ENCODE data around the gene MBP.

Gene MBP

DNA sequence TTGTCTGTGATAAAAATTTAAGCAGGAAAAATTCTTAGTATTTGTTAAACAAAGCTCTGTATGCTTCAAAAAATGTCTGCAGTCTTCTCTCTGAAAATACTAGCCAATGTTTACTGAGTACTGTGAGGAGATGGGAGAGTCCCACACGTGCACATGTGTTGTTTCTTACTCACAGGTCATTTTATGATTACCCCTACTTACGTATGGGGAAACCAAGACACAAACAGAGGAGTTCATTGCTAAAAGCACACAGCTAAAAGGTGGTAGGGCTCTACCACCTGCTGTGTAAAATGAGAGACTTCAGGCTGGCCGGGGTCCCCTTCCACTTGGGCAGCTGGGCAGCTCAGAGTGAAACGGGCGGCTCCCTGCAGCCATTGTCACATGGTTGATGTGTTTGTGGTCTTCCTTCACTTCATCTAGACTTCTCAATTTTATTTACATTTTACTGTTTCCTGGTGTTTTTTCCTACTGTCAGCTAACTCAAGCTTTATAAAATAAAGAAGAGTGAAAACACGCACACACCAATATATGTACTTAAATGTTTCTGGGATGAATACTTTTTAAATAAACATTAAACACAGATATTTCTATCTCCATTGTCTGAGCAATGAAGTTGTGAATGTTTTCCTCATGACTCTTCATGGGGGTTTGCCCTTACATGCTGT is 71.2 kb downstream of the MBP start:
- DNase-seq, result no peak

DNA sequence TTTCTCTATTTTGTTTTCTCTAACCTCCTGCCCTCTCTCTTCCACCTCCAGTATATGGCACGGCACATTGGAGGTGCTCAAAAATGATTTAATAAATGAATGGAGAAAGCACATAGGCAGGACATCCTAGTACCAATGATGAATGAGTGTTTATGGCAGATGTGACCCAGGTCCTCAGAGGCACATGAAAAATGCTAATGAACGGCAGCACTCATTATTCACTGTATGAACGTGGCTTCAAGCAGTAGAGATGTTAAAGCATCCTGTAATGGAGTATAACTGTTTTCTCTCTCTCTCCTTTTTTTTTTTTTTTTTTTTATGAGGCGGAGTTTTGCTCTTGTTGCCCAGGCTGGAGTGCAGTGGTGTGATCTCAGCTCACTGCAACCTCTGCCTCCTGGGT is 72.4 kb downstream of the MBP start:
- DNase-seq, result no peak

DNA sequence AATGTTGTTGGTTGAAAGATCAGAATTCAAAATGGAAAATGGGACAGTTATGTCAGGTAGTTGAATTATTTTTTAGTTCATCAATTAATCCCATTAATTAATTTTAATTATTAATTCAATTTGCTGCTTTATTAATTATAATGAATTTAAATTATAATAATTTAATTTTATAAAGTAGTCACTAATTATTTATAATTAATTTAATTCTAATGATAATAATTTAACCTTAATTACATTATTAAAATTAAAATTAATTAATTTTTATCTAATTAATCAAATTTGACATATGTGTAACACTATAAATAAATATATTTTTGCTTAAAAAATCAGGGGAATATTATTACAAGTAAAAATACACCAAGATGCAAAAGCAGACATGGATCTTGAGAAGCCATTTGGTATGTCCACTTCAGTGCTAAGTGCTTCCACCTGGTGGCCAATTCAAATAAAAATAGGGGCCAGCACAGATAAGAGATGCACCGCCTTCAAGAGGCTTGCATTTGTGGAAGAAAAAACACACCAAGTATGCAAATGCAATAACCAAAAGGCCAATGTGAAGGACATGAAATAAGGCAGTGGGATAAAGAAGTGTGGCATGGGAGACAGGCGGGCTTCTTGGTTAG is 73.2 kb downstream of the MBP start:
- peak; percentile 29 to 78 (median 49) for DNase-seq

DNA sequence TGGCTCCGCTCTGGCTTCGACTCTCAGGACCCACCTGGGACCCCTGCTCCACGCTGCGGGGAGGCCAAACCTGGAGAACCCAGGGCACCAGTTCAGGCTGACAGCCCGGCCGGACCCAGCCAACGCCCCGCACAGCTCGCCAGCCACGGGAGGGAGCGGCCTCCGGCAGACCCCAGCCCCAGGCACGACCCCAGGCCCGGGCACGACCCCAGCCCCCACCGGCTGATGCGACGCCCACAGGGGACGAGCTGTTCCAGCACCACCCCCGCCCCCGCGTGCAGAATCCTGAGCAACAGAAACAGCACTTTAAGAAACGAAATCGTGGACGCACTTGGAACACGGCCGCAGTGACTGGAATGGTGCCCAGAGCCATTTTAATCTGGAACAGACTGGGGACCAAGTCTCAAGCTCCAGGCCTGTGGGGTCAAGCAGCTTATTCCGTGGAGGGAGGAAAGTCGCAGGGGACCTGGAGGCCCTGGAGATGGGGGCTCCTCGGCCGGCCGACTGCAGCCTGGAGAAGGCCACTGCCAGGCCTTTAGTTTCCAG is 74.2 kb downstream of the MBP start:
- DNase-seq, result no peak

DNA sequence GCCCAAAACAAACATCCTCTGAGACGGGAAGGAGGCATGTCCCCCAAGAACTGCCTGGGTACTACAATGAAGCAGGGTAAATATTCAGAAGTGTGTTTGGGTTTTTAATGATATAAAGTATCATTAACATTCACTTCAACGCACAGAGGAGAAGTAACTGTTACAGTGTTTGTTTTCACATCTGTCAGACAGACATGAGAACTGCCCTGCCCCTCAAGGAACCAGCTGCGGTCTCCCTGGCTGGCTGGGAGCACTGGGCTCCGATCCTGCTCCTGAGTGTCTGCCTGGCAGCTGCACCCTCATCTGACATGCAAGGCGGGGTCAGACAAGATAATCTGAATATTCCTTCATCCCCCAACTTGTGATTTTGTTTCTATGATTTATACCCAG is 75.6 kb downstream of the MBP start:
- peak in 1 of 3 experiments; percentile 50 for DNase-seq

DNA sequence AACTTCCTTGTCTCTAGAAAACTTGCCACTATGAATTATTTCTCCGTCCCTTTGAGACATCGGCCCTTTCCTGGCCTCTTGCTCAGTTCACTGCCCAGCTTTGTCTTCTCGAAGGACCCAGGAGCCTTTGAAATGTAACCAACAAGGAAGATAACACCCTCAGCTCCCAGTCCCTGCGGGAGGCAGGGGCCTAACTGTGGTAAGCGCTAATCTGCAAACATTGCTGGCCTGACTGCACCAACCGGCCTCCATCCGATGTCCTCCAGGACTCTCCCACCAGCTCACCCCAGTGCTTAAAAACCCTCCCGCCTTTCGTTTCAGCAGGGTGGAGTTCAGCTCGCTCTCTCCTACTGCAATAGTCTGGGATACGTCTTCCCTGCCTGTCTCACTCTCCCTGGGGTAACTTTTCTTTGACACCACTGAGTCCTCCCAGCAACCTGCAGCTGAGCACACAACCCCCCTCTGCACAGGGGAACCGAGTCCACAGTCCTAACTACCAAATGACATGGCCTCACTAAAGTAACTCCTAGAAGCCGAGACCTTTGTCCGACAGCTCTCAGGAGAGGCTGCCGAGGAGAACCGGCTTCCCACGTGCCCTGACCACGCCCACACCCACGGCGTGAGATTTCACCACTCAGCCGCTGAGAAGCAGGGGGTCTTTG is 76.1 kb downstream of the MBP start:
- peak in 2 of 3 experiments; percentile 61 to 77 for DNase-seq

DNA sequence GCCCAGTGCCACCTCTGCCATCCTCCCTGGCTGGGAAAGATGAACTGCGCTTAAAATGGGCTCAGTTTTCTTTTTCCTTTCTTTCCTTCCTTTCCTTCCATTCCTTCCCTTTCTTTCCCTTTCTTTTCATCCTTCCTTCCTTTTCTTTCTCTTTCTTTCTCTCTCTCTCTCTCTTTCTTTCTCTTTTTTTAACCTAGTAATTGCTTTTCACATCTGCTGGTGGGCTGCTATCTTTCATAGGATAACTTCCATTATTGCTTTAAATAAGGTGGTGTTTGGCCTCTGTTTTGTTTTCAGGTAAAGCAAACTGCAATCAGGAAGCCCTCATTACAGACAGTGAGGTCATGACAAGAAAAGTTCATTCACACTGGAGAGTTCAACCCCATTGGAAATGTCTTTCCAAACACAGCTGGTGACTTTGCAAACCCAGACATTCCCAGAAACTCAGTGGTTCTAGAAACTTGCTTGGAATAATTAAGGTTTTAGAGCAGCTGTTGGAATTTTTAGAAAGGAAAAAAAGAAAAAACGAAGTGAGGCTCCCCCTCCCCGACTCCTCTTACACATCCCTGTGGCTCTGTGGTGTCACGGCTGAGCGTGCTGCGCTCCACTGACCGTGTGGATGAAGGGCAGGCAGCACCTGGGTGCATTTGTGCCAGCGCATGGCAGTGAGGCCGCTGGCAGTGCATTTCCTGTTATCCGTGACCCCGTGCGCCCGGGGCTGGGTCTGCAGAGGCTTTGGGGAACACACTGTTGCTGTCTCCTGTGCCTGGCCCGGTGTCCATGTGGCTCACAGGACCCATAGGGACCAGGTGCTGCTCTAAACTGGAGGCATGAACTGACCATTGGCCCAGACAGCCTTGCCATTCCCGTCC is 76.9 kb downstream of the MBP start:
- no peak for DNase-seq

DNA sequence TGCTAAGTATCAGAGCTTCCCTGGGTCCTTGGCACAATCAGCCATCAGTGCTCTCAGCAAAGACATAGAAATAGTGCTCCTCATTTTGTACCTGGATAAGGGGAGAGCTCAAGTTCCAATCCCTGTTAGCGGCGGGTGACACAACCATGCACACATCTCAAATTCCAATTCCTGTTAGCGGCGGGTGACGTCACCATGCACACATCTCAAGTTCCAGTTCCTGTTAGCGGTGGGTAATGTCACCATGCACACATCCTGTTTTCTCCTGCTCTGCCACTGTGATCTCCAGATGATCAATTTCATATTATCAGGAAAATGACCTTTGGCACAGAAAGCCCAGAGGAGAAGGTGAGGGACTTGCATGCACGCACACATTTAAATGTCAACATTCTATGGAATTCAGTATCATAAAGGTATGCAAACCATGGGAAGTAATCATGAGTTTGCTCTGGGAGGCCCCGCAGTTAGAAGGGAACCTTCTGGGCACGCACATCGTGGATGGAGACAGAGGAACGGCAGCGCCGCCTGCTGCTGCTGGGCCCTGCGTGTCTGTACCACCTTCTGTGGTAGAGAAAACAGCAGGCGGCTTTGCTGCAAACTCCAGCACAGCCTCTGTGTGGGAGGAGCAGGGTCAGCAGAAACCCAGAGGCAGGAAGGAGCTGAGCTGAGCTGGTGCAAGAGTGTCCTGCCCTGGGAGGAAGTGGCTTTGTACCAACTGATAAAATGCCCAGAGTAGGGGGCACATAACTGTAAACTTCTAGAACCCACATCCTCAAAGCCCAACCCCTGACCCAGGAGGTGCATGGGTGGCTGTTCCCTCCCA is 77.8 kb downstream of the MBP start:
- DNase-seq, result peak in 1 of 3 experiments; percentile 57

DNA sequence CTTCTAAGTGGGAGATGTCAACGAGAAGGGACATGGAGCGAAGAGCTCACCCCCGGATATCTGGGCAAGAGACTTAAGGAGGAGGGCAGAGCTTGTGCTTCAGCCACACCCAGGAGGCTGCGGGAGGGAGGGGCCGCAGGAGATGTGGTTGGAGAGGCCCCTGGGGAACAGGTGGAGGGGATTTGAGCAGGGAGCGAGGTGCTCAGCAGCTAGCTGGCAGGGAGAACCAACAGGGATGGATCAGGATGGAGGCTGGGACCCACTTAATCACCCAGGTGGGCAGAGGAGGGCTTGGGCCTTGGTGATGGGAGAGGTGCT is 78.3 kb downstream of the MBP start:
- peak in 1 of 3 experiments; percentile 31 for DNase-seq

DNA sequence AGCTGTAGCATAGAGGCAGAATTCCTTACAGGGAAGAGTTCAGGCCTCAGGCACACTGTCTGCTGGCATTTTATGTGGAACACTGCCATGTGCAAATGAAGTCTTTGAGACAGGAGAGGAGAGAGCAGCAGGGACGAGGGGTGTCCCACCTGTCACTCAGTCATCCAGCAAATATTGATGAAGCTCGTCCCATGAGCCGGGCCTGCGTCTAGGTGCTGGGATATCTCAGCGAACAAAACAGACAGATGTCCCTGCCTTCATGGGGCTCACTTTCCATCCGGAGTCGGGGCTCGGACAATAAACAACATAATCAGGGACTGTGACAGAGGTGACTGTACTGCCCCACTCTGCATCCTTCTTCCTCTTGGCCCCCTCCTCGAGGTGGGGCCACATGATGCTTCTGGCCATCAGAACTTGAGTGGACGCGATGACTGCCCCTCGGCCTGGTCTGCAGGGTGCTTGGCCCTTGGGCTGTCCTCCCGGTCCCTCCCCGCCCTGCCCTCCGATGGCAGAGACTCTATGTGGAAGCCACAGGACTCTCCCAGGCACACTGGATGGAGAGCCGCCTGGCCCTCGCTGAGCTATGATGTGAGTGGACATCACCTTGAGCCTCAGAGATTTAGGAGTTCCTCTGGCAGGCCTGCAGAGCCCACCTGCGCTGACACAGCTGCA is 78.8 kb downstream of the MBP start:
- DNase-seq, result no peak

DNA sequence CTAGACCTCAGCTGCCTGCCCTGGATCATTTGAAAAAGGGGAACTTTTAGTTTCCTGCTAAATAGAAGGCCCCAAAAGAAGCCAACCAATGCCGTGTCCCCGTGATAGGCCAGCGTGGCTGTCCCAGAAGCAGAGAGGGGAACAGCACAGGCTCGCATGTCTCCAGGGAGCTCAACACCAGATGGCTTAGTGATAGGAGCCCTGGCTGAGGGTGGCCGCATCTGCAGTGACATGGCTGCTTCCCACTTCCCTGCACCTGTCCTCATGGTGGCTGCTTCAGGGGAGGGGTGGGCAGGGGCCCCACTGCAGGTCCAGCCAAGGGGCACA is 79.6 kb downstream of the MBP start:
- DNase-seq, result no peak

DNA sequence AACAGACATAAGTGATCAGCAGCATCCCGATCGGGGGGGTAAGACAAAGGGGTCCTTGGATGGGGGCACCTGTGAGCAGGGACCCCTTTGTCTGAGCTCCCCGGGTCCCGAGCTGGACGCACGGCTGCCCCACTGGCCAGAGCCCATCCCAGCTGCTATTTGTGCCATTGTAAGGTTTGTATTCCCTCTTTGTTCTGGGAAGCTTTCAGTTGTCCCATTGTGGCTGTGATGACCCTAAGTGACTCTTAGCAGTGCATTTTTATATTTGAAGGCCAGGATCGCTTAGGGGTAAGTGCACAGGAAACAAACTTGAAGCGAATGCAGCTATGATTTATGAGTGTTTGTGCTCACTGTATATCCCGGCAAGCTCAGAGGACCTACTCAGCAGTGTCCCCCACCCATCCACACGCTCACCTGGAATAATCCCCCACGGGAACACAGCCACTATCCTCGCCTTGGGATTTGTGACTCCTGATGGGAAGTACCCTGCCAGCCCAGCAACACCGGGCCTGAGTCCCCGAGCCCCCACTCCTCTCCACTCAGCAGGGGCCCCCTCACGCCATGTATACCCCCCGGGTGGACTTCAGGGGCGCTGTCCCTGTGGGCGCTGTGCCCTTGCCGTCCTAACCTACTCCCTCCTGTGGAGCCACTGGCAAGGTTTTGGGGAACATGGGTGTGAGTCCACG is 80.1 kb downstream of the MBP start:
- DNase-seq, result no peak

DNA sequence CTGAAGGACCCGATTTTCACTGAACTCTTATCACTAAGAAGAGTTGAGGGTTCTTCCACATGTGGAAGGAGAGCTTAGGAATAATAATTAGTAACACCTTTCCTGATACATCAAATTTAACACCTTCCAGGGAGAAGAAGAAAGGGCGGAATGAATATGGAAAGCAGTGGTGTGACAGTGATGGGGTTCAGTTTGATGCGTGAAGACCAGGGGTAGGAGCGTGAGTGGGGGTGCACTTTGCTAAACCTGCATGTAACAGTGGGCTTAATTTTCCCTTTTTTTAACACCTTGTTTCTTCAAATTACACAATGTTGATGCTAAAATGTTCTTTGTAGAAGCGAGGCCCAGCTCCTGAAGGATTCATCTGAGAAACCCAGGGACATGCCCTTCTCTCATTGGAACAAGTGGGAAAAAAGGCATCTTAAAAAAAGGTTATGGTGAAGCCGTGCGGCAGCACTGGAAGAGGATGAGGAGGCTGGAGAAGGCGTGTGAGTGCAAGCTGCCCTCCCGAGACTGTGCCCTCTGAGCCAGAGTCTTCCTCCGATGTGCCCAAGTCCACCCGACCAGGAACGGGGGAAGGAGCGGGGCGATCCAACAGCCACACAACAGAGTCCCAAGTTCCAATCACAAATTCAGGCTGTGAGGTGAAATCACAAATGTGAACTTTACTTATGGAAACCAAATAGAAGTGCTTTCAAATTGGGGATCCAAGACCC is 80.8 kb downstream of the MBP start:
- DNase-seq, result no peak

DNA sequence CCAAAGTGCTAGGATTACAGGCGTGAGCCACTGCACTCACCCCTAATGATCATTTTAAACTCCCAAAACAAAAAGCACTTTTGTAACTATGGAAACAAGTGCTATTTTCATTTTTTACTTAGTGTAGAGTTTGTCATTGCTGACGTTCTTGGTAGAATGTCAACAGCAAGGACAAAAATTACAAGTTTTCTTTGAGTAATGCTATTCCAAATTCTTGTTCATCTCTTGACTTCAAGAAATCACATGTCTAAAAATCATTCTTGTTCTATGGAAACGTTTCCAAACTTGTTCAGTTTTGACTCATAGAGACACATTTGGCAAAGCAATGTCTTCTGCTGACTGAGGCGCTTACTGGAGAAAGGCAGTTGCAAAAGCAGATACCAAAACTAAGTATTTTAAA is 82.6 kb downstream of the MBP start:
- DNase-seq, result no peak

DNA sequence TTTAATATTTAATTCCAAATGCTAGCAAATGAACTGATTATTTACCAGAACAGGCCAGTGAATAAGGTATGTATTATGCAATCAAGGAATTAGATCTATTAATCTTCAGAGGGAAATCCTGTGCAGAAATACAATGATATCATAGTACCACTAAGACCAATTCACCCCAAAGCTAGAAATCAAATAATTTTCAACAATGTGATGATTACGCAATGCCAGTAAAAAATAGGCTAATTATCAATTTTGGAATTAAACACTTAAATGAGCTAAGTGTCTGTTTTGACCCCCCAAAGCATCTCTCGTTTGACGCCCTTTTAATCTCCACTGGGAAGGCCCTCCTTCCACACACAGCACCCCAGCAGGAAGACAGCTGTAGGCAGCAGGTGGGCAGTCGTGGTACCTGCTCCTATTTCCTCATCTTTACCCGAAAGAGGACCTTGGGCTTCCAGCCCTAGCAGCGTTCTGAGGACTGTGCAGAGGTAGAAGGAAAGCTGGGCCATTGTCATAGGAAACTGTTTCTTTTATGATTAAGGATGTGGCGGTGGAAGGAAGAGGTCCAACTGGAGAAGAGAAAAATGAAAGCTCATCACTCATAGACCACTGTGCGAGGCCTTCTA is 84.7 kb downstream of the MBP start:
- no peak for DNase-seq

DNA sequence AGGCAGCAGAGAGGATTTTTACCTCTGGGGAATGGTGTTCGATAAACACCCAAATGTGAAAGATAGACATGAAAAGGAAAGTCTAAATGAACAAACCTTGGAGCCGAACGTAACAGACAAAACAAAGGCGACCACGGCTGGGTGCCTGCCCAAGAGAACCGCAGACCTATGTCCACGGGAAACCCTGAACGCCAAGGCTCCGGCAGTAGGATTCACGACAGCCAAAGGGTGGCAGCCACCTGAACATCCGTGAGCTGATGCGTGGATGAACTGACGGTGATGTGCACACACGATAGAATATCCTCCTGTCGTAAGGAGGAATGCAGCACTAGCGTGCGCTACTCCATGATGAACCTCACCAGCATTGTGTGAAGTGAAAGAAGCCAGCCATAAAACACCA is 85.6 kb downstream of the MBP start:
- no peak for DNase-seq

DNA sequence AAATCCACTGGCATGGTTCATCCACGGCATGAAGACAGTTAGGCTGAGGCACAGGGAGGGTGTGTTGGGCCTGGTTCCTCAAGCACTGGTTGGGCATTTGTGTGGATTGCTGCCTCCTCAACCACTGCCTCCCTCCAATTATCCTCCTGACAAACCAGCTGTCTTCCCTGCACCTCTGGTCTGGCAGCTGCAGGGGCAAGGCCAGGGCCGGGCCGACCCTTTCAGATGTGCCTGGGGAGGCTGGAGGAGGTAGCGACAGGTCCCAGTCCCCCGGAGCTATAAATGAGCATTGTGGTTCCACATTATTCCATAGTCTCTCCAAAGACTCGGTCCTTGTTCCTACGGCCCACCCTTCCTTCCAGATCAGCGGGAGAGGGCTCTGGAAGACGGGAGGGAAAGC is 86.2 kb downstream of the MBP start:
- no peak for DNase-seq

DNA sequence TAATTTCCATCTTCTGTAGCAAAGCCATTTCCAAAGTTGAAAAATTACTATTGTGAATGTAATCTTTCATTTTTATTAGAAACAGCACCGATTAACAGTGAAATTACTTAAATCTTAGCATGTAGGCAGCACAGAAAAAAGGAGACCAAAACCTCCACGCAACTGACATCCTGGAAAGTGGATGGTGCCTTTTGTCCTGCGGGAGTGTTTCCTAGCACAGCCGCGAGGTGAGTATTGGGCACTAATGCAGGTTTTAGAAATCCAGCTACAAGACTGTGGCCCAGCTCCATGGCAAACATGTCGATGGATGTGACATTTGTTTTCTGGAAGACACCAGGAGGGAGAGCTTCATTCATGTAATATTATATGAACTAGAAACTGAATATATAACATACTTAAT is 86.9 kb downstream of the MBP start:
- DNase-seq, result no peak

DNA sequence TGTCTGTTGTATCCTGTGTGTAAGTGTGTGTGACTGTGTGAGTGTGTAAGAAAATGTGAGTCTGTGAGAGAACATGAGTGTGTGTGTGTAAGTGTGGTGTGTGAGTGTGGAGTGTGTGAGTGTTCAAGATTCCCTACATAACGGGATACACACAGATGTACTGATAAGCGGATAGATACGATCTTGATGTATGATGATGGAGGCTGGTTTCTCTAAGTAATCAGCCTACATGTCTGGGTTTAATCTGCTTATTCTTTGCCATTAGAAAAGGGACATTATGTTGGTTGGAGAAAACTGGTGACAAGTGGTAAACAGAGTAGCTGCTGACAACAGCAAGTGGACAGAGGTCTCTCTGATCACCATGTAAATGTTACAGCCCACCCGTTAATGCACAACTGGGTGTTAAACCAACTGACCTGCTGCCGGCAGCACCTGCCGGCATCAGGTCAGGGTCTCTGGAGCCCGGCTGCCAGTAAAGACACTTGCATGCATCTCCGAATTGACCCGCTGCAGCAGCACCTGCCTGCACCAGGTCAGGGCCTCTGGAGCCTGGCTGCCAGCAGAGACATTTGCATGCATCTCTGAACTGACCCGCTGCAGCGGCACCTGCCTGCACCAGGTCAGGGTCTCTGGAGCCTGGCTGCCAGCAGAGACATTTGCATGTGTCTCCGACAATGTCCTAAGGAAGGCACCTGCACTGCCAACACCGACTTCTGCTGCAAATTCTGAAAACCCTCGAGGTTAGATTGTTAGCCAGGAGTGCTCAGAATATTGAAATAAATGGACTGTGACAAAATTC is 87.5 kb downstream of the MBP start:
- peak in 1 of 3 experiments; percentile 2 for DNase-seq

Measured in NCI-H1417 (cell line).